NK-92 (cell line): ENCODE results near the gene RPS6KC1.
"Not testable (repeated sequence)": the region's sequence is repeated elsewhere in the genome, so short reads cannot be mapped to it uniquely, and the experiment has no call there.

Experiments used
- DNase-seq: peaks from one replicate; lab custom pipeline; 2025; ENCODE audit not compliant: unreplicated experiment; lab: John Stamatoyannopoulos, UW

The RPS6KC1 gene

GRCh38 chr1:213150090-213150489 is 99.0 kb downstream of the RPS6KC1 start:
- not testable (repeated sequence) for DNase-seq

GRCh38 chr1:213154056-213154685 is 103.1 kb downstream of the RPS6KC1 start:
- no peak for DNase-seq

GRCh38 chr1:213159376-213159775 is 108.3 kb downstream of the RPS6KC1 start:
- DNase-seq = no peak

GRCh38 chr1:213160442-213160841 is 109.4 kb downstream of the RPS6KC1 start:
- not testable (repeated sequence) for DNase-seq

GRCh38 chr1:213162338-213162737 is 111.3 kb downstream of the RPS6KC1 start:
- DNase-seq = no peak

GRCh38 chr1:213162862-213163261 is 111.8 kb downstream of the RPS6KC1 start:
- DNase-seq = no peak

GRCh38 chr1:213163278-213163711 is 112.3 kb downstream of the RPS6KC1 start:
- no peak for DNase-seq

- no peak for DNase-seq
Measured at GRCh38 chr1:213164561-213164960, 113.5 kb downstream of the RPS6KC1 start.

GRCh38 chr1:213166852-213167251 is 115.8 kb downstream of the RPS6KC1 start:
- DNase-seq = no peak

- DNase-seq = no peak
Measured at GRCh38 chr1:213171711-213172110, 120.7 kb downstream of the RPS6KC1 start.

GRCh38 chr1:213176341-213176740 is 125.3 kb downstream of the RPS6KC1 start:
- no peak for DNase-seq

- DNase-seq = no peak
Measured at GRCh38 chr1:213179784-213180183, 128.7 kb downstream of the RPS6KC1 start.

GRCh38 chr1:213180833-213181232 is 129.8 kb downstream of the RPS6KC1 start:
- DNase-seq = no peak

GRCh38 chr1:213183036-213183672 is 132.1 kb downstream of the RPS6KC1 start:
- no peak for DNase-seq

GRCh38 chr1:213186168-213186567 is 135.1 kb downstream of the RPS6KC1 start:
- DNase-seq = no peak

- DNase-seq = no peak
Measured at GRCh38 chr1:213192026-213192425, 141.0 kb downstream of the RPS6KC1 start.

GRCh38 chr1:213194383-213194782 is 143.3 kb downstream of the RPS6KC1 start:
- no peak for DNase-seq

- no peak for DNase-seq
Measured at GRCh38 chr1:213194855-213195254, 143.8 kb downstream of the RPS6KC1 start.

GRCh38 chr1:213196328-213197054 is 145.4 kb downstream of the RPS6KC1 start:
- DNase-seq = not testable (repeated sequence)

- DNase-seq = no peak
Measured at GRCh38 chr1:213200630-213201029, 149.6 kb downstream of the RPS6KC1 start.

GRCh38 chr1:213201380-213202155 is 150.5 kb downstream of the RPS6KC1 start:
- no peak for DNase-seq
